HCT116 (cell line): ENCODE results near the gene DHX57. TPM values are rescaled to one million over a fixed set of nuclear protein-coding genes. Genes with fewer than 3 reads are reported as not detected.

Experiments used
- ATAC-seq: fragments of 200-7000 bp; cut with Tn5 transposase; 2 replicates; pipeline ENCODE4 v1.9.1; 2020; ENCODE audit warnings: mild to moderate bottlenecking, moderate library complexity
- BruUV-seq: library from RNA; stranded (reverse); fragments of 400-500 nt; replicated peaks from 2 replicates; lab custom pipeline; 2021; lab: Mats Ljungman, UMichigan
- CTCF ChIA-PET: fragments of 300-600 bp; sonication (Branson Sonifier 250); formaldehyde crosslinking; loops from one replicate; lab custom pipeline; 2021; ENCODE audit warnings: antibody characterized with exemption; lab: Charles Lee
- POLR2A ChIA-PET: fragments of 300-600, 350-600 bp; sonication (Branson Sonifier 250); formaldehyde crosslinking; loops from one replicate; lab custom pipeline; 2021; ENCODE audit warnings: antibody characterized with exemption; lab: Charles Lee
- RAD21 ChIA-PET, 2 experiments: fragments of 300-600 bp; sonication (Branson Sonifier 250); formaldehyde crosslinking; loops; one replicate each; lab custom pipeline; 2023; ENCODE audit warnings: low total read pairs in 2 of 2; ENCODE audit not compliant: uncharacterized antibody in 2 of 2, unreplicated experiment in 2 of 2, low non-redundant PET in 1 of 2; lab: Charles Lee
- DNase-seq: peaks from one replicate; pipeline ENCODE4 v3.0.0-alpha.2; 2010; ENCODE audit warnings: low read depth, low spot score
- H2AFZ ChIP-seq: fragments of 200-600 bp; shearing (Covaris generic), sonication (generic); 2 replicates; pipeline ENCODE4 v1.6.1; 2017; ENCODE audit warnings: low read depth, mixed run types, mixed read lengths, antibody characterized with exemption, low read length; ENCODE audit not compliant: poor library complexity, severe bottlenecking
- H3K27ac ChIP-seq: 2 replicates; pipeline ENCODE4 v1.5.1; 2012; ENCODE audit warnings: low read depth, low read length
- H3K27me3 ChIP-seq: fragments of 200-600 bp; sonication (generic); 2 replicates; pipeline ENCODE4 v1.6.1; 2016; ENCODE audit warnings: mixed run types, low read length, mixed read lengths; ENCODE audit not compliant: insufficient read depth
- H3K36me3 ChIP-seq, 2 experiments: fragments of 200-500 bp in 1 of 2; fragments of 200-600 bp in 1 of 2; sonication (Bioruptor generic) in 1 of 2; sonication (generic) in 1 of 2; 2 replicates each; pipeline versions ENCODE4 v1.5.1 to v1.6.1; 2014 to 2016; ENCODE audit warnings: low read length in 2 of 2, inconsistent platforms in 1 of 2, mixed read lengths in 1 of 2, mixed run types in 1 of 2; ENCODE audit not compliant: insufficient read depth in 2 of 2, control insufficient read depth in 1 of 2
- H3K4me1 ChIP-seq, 2 experiments: fragments of 200-600 bp in 1 of 2; sonication (generic) in 1 of 2; 2 replicates each; pipeline versions ENCODE4 v1.5.1 to v1.6.1; 2012 to 2017; ENCODE audit warnings: low read length in 2 of 2, inconsistent platforms in 1 of 2, mild to moderate bottlenecking in 1 of 2, mixed read lengths in 1 of 2, mixed run types in 1 of 2, moderate library complexity in 1 of 2; ENCODE audit not compliant: insufficient read depth in 2 of 2, control insufficient read depth in 1 of 2
- H3K4me2 ChIP-seq: fragments of 200-600 bp; sonication (generic); 2 replicates; pipeline ENCODE4 v1.6.1; 2017; ENCODE audit warnings: mixed run types, low read length, mixed read lengths
- H3K4me3 ChIP-seq, 2 experiments: fragments of 200-600 bp in 1 of 2; sonication (generic) in 1 of 2; replicated peaks in 1 of 2; 2 replicates each; pipeline ENCODE4 v1.5.1; 2011 to 2016; ENCODE audit warnings: low read length in 2 of 2, control low read depth in 1 of 2, low read depth in 1 of 2, mild to moderate bottlenecking in 1 of 2, mixed read lengths in 1 of 2, mixed run types in 1 of 2
- H3K79me2 ChIP-seq: fragments of 200-600 bp; sonication (generic); 2 replicates; pipeline ENCODE4 v1.6.1; 2017; ENCODE audit warnings: mild to moderate bottlenecking, mixed run types, low read length, moderate library complexity, mixed read lengths; ENCODE audit not compliant: insufficient read depth
- H3K9ac ChIP-seq: fragments of 200-600 bp; sonication (generic); 2 replicates; pipeline ENCODE4 v1.6.1; 2016; ENCODE audit warnings: low read length, mixed read lengths
- H3K9me2 ChIP-seq: fragments of 200-600 bp; sonication (generic), shearing (Covaris generic); 2 replicates; pipeline ENCODE4 v1.6.1; 2017; ENCODE audit warnings: mixed run types, mild to moderate bottlenecking, moderate library complexity; ENCODE audit not compliant: insufficient read depth
- H3K9me3 ChIP-seq, 2 experiments: fragments of 200-500 bp in 1 of 2; fragments of 200-600 bp in 1 of 2; sonication (Bioruptor generic) in 1 of 2; sonication (generic) in 1 of 2; 2 replicates each; pipeline ENCODE4 v1.6.1; 2014 to 2017; ENCODE audit warnings: low read length in 2 of 2, mixed read lengths in 2 of 2, inconsistent platforms in 1 of 2, low read depth in 1 of 2, mild to moderate bottlenecking in 1 of 2, mixed run types in 1 of 2, moderate library complexity in 1 of 2; ENCODE audit not compliant: control insufficient read depth in 1 of 2, insufficient read depth in 1 of 2
- H4K20me1 ChIP-seq: fragments of 200-600 bp; sonication (generic), shearing (Covaris generic); 2 replicates; pipeline ENCODE4 v1.6.1; 2017; ENCODE audit warnings: mixed run types, mild to moderate bottlenecking, moderate library complexity; ENCODE audit not compliant: insufficient read depth
- CBX3 ChIP-seq: IDR thresholded peaks from 2 replicates; pipeline ENCODE4 v1.6.1; 2012; ENCODE audit warnings: low read depth
- CTCF ChIP-seq, 3 experiments: fragments of 200-600 bp in 1 of 3; sonication (generic) in 1 of 3; IDR thresholded peaks in 2 of 3; conservative IDR thresholded peaks in 1 of 3; 2 replicates each; pipeline ENCODE4 v1.5.1; 2012 to 2017; ENCODE audit warnings: low read depth in 2 of 3, low read length in 2 of 3, antibody characterized with exemption in 1 of 3, borderline replicate concordance in 1 of 3, control low read depth in 1 of 3, mild to moderate bottlenecking in 1 of 3, mixed read lengths in 1 of 3, mixed run types in 1 of 3, moderate library complexity in 1 of 3; ENCODE audit not compliant: insufficient read depth in 1 of 3
- EGR1 ChIP-seq: IDR thresholded peaks from 2 replicates; pipeline ENCODE4 v1.6.1; 2012; ENCODE audit warnings: low read depth
- ELF1 ChIP-seq: IDR thresholded peaks from 2 replicates; pipeline ENCODE4 v1.6.1; 2012; ENCODE audit warnings: low read depth, borderline replicate concordance
- EZH2phosphoT487 ChIP-seq: fragments of 200-600 bp; IDR thresholded peaks from 2 replicates; pipeline ENCODE4 v1.6.1; 2018; ENCODE audit warnings: antibody characterized with exemption, borderline replicate concordance
- FOSL1 ChIP-seq: IDR thresholded peaks from 2 replicates; pipeline ENCODE4 v1.6.1; 2012; ENCODE audit warnings: low read depth
- JUND ChIP-seq: IDR thresholded peaks from 2 replicates; pipeline ENCODE4 v1.6.1; 2012
- MAX ChIP-seq: IDR thresholded peaks from 2 replicates; pipeline ENCODE4 v1.6.1; 2012
- POLR2A ChIP-seq: IDR thresholded peaks from 2 replicates; pipeline ENCODE4 v1.7.0; 2011; ENCODE audit warnings: borderline replicate concordance; ENCODE audit not compliant: insufficient read depth, insufficient read length; ENCODE audit errors: extremely low read depth
- SIN3A ChIP-seq: IDR thresholded peaks from 2 replicates; pipeline ENCODE4 v1.6.1; 2012; ENCODE audit warnings: low read depth
- SRF ChIP-seq: IDR thresholded peaks from 2 replicates; pipeline ENCODE4 v1.6.1; 2012; ENCODE audit warnings: low read depth
- TCF7L2 ChIP-seq: IDR thresholded peaks from 2 replicates; pipeline ENCODE4 v1.7.0; 2011; ENCODE audit warnings: borderline replicate concordance, inconsistent platforms; ENCODE audit not compliant: insufficient read depth, insufficient read length; ENCODE audit errors: extremely low read depth
- ZBTB33 ChIP-seq: IDR thresholded peaks from 2 replicates; pipeline ENCODE4 v1.6.1; 2011; ENCODE audit warnings: mild to moderate bottlenecking, low read length, moderate library complexity; ENCODE audit not compliant: insufficient replicate concordance; ENCODE audit errors: extremely low read depth
- ZFX ChIP-seq: fragments of 450-650 bp; IDR thresholded peaks from 2 replicates; pipeline ENCODE4 v1.6.1; 2017
- intact Hi-C: fragments of 100-400 bp; cut with micrococcal nuclease; formaldehyde crosslinking; loops from 2 replicates; pipeline ENCODE4 v1.10.0; 2022
- total RNA-seq: library from RNA; stranded (reverse); gene quantifications from one replicate; pipeline ENCODE4 v1.2.1, GENCODE V29; 2021; ENCODE audit not compliant: unreplicated experiment

Gene DHX57
- total RNA-seq, 1 experiment from 2014 or later: 19.4 TPM

GRCh38 chr2:38765551-38765950 lies 110.2 kb downstream of the DHX57 start:
- Histone ChIP-seq H3K4me1 (no peaks in the 10 kb centered on the region), H3K36me3 (no peaks in the 10 kb centered on the region), H3K79me2 (no peaks in the 10 kb centered on the region), H4K20me1 (no peaks in the 10 kb centered on the region), H3K9ac (no peak overlapping the region), H2AFZ (no peak overlapping the region), H3K4me3 (no peak overlapping the region)
- ChIA-PET CTCF (no interaction called here), RAD21 (no interaction called here)
- BruUV-seq: no TSS peak
- no peak for DNase-seq
- ATAC-seq: no peak
- intact Hi-C loops: no loop called here
- no peak for TF ChIP-seq SIN3A
- TF ChIP-seq POLR2A: no peak
- no peak for TF ChIP-seq EZH2phosphoT487
- TF ChIP-seq CBX3: no peak
- no peak for TF ChIP-seq MAX
- no peak for TF ChIP-seq JUND
- TF ChIP-seq ELF1: no peak
- no peak for TF ChIP-seq CTCF (IDR thresholded peaks at IDR 0.05 in 2 of 3, conservative IDR thresholded peaks at IDR 0.05 in 1 of 3; ENCODE audit: borderline replicate concordance in 1 of 3, insufficient read depth in 1 of 3, low read depth in 2 of 3, low read length in 2 of 3)
- no peak for TF ChIP-seq EGR1
- TF ChIP-seq FOSL1: no peak
- TF ChIP-seq ZBTB33: no peak
- no peak for TF ChIP-seq SRF
- no peak for TF ChIP-seq ZFX
- TF ChIP-seq TCF7L2: no peak
- TF ChIP-seq, all 23 proteins: peak for 0
- H3K4me2 ChIP-seq: no peak overlapping the region
- no peak overlapping the region for H3K27ac ChIP-seq
- H3K9me3 ChIP-seq: no peaks in the 10 kb centered on the region
- no peaks in the 10 kb centered on the region for H3K27me3 ChIP-seq
- POLR2A ChIA-PET: interaction anchor here (1.2 kb wide), 1 partner anchor 14 kb away, joined by 4 read pairs; the partner anchor contains the start of gene SRSF7
- no peaks in the 10 kb centered on the region for H3K9me2 ChIP-seq
